ENCODE measurements around the gene TMEM221.
A peak's percentile ranks its signal among the peaks of the same experiment; 100 is the strongest.

The TMEM221 gene

DNA sequence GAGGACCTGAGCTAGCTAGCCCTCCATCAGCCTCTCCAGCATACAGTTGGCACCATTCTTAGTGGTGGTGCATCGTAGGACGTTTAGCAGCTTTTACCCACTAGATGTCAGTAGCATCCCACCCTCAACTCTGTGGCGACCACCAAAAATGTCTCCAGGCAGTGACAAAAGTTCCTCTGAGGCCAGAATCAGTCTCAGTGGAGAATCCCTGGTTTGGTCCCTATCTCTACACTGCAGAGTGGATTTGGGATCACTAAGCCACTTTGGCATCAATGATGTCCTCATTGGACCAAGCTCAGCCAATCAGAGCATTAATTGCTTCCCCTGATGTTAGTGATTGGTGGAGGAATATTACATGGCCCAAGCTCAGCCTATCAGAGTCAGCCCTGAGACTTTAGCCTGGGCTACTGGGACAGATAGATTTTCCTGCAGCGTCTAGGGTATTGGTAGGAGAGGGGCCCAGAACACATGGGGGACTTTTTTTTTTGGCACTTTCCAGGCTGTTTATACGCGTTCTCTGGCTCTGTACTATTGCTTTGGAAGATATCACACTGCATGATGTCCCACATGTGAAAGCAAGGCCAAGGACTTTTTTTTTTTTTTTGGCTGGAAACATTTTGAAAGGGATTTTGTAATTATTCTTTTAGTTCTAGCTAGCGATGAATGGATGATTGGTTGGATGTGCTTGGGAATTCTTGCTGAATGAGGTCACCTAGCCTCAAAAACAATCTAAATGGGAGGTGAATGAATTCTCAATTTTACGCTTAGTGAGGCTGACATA is 7.0 kb downstream of the TMEM221 start:
- no peak for DNase-seq

DNA sequence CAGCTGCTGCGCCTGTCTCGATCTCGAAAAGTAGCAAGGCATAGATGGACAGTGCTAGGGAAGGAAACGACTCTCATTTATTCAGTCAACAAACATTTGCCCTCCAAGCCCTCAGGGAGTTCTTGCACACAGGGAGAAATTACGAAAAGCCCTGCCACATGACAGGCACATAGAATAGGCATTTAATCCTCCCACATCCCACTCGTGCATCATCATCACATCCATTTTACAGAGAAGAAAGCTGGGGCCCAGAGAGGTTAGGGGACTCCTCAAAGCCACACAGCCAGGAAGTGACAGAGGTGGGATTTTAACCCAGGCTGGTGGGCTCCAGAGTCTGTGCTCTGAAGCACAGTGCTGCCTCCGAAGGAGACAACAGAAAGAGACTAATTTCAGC is 11.6 kb downstream of the TMEM221 start:
- DNase-seq = no peak

DNA sequence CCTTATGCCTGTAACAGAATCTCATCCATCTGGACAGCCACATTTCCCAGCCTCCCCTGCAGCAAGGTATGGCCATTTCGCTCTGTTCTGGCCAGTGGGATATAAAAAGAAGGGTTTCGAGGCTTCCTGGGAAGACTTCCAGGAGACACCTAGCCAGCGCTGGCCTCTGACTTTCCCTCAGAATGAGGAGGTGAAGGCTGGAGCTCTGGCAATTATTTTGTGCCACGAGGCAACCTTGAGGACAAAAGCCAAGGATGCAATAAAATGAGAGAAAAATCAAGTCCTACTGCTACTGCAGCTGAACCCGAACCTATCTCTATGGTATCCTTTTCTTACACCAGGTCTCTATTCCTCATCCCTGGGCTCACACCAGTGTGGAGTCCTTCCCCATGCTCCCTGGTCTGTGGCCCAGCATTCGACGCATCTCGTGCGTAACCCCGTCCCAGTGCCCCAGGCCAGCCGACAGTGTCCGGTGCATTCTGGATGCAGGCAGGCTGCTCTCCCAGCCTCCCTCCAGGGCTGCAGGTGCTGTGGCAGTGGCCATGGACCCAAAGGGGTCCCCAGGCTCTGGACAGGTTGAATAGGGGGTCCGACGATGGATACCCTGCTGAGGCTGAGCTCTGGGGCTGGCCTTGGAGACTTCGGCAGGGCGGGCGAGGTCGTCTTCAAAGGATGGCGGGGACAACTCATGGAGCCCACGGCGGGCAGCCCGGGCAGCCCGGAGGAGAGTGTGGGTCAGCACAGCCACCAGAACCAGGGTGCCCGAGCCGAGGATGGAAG is 12.2 kb downstream of the TMEM221 start:
- DNase-seq = no peak

DNA sequence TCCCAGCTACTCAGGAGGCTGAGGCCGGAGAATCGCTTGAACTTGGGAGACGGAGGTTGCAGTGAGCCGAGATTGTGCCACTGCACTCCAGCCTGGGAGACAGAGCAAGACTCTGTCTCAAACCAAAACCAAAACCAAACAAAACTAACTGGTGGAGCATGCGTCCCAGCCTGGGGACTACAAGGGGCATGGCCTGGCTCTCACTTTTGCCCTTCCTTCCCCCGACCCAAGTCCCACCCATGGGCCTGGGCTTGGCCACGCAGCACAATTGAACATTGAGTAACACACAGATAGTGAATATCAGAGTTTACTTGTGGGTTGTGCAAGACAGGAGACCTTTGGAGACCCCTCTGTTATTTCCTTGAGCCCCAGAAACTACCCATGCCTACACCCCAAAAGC is 13.2 kb downstream of the TMEM221 start:
- no peak for DNase-seq

GRCh38 chr19:17431417-17431816 is 17.1 kb downstream of the TMEM221 start:
- DNase-seq = no peak

- DNase-seq = peak; percentile 45
Observed at GRCh38 chr19:17429641-17430113, 18.8 kb downstream of the TMEM221 start.

- peak; percentile 62 for DNase-seq
Observed at GRCh38 chr19:17424743-17425365, 23.6 kb downstream of the TMEM221 start.

GRCh38 chr19:17423429-17424208 is 24.8 kb downstream of the TMEM221 start:
- no peak for DNase-seq

DNA sequence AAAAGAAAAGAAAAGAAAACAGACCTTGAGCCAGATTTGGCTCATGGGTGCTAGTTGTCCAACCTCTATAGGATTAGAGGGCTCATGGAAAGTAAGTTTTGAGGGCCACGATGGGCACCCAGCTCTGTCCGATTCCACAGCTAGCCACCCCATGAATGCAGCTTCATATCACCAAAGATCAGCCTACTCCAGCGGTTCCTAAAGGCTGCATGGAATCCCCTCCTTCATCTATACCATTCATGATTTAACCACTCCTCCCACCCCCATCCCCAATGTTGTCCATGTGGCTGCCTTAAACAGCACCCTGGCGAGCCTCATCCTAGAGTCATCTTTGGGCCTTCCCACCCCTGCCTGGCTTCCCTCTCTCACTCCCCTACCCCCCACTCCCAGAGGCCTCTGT is 26.5 kb downstream of the TMEM221 start:
- no peak for DNase-seq

GRCh38 chr19:17420475-17420924 is 28.0 kb downstream of the TMEM221 start:
- DNase-seq = peak; percentile 78

DNA sequence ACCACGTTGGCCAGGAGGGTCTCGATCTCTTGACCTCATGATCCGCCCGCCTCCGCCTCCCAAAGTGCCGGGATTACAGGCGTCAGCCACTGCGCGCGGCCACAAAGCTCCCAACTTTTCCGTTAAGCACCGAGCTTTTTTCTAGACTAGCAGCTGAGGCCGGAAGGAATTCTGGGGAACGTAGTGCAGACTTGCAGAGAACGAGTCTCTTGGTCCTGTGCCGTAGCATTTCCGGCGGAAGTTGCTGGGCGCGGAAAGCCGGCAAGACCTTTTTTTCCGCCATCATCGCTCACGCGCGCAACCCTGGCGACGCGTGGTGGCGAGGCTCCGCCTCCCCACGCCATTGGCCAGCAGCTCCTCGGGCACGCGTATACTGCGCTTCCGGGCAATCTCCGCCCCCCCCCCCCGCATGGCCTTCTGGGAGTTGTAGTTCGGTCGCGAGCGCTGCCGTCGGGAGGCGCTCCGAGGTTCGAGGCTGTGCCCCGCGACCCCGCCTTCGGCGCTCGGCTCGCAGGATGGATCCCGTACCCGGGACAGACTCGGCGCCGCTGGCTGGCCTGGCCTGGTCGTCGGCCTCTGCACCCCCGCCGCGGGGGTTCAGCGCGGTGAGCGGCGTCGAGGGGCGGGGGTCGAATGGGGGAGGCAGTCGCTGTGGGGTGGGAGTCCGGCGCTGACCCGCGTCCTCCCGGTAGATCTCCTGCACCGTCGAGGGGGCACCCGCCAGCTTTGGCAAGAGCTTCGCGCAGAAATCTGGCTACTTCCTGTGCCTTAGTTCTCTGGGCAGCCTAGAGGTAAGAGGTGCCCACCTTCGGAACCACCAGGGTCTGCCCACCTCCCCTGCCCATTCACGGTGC is 28.6 kb downstream of the TMEM221 start, which contains the start of gene MVB12A:
Gene MVB12A, plus strand, starts transcription at position 427 of the 854 bp plus-strand sequence. Its CDS starts 89 bp downstream, at position 516.
- DNase-seq = peak; percentile 91

DNA sequence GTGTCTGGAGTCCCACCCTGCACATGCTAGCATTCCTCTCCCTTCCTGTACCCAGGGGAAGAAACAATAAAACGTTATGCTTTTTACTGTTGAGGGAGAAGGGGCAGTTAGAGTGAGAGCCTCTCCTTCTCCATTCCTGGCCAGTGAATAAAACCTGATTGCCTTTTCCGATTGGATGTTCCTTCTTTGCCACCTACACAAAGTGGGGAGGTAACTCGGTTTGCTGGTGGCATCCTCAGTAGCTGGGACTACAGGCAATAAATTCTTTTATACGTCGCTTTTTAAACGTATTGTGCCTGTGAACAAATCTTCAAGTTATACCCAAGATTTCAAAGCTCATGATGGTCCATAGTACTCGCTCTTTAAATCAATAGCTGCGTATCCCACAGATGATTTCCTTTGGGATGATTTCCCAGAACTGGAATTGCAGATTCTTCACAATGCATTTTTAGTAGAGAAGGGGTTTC is 29.3 kb downstream of the TMEM221 start:
- no peak for DNase-seq

DNA sequence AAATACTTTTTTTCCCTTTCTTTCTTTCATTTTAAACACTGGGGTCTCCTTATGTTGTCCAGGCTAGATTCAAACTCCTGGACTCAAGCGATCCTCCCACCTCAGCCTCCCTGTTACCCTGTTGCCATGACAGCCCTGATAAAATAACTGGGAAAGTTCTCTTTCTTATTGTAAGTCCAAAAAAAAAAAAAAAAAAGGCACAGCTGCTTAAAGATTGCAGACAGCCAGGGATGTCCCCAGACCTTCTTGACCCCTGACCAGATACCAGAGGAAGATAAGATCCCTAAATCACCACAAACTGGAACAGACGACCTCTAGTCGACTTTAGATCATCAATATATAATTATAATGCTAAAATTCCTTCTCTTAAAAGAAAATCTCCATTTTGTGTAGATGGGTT is 29.8 kb downstream of the TMEM221 start:
- DNase-seq = no peak

DNA sequence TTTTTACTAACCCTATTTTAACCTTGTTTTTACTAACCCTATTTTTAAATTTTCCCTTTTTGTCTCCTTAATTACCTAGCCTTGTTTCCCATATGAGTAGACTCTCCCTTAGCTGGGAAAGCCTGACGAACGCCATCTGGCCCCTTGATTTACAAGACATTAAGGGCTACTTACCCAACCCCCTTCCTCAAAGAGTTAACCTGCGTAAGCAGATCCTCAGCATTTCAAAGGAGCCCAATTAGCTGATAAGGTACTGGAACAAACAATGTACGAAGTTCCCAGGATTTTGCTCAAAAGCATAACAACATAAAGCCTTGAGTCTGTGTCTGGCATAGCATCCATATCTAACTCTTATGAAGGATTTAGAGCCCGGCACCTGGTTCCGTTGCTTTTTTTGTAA is 33.3 kb downstream of the TMEM221 start:
- no peak for DNase-seq

- DNase-seq = no peak
Observed at GRCh38 chr19:17414097-17414496, 34.4 kb downstream of the TMEM221 start.

- no peak for DNase-seq
Observed at GRCh38 chr19:17411801-17412200, 36.7 kb downstream of the TMEM221 start.

DNA sequence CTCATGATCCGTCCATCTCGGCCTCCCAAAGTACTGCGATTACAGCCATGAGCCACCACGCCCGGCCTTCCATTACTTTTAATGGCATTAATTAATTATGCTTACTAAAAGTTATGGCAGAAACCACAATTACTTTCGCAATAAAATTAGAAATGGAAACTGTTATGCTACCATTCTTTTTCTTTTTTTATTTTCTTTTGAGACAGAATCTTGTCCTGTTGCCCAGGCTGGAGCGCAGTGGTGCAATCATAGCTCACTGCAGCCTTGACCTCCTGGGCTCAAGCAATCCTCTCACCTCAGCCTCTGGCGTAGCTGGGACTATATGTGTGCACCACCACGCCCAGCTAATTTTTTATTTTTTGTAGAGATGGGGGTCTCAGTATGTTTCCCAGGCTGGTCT is 38.5 kb downstream of the TMEM221 start:
- DNase-seq = no peak

- no peak for DNase-seq
Observed at GRCh38 chr19:17406887-17407196, 41.6 kb downstream of the TMEM221 start.

DNA sequence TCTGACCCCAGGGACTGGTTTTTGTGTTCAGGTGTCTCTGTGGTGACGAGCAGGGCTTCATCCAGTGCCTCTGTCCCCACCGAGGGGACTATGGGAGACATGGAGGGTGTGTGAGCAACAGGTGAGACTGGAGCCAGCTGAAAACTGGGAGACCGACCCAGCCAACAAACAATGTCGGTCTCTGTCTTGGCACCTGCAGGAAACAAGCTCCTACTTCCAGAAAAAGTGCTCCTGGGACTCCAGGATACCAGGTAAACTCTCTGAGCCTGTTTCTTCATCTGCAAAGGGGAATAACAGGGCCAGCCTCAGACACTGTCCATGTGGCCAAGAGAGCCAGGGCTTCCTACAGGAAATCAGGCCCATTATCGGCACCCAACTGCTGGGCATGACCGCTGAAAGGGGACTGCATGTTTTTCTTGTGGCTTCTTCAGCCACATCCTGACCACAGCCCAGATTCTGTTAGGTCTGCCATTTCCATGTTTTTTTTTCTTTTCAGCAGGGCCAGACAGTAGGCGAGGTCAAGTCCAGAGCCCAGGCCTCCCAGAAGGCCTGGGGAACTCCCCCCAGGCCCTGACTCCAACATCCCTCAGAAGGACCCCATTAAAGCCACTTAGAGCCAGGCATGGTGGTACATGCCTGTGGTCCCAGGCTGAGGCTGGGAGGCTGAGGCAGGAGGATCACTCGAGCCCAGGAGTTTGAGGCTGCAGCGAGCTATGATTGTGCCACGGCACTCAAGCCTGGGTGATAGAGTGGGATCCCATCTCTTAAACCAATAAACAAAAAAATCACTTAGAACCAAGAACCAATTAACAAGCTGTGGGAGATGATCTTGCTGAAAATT is 42.2 kb downstream of the TMEM221 start:
- no peak for DNase-seq

Data from right kidney (tissue), 1 donor.